Activated CD4-positive, alpha-beta T cell treated with anti-CD3 and anti-CD28 coated beads, Interleukin-2, amount 10 ng/mL, durations not matched to agents 24 days and 14 days (primary cell): Measurements from ENCODE around the gene DENND1A. TPM values are rescaled to one million over a fixed set of nuclear protein-coding genes. Genes with fewer than 3 reads are reported as not detected.

Experiments
- DNase-seq: peaks from one replicate; pipeline ENCODE4 v3.0.0; 2022
- H3K27ac Mint-ChIP-seq: one replicate; pipeline ENCODE4 v1.8.0; 2022; ENCODE audit warnings: mild to moderate bottlenecking, mixed read lengths
- H3K27me3 Mint-ChIP-seq: one replicate; pipeline ENCODE4 v1.8.0; 2022; ENCODE audit warnings: mixed read lengths
- H3K36me3 Mint-ChIP-seq: one replicate; pipeline ENCODE4 v1.8.0; 2022; ENCODE audit warnings: low read depth, mild to moderate bottlenecking, mixed read lengths
- H3K4me1 Mint-ChIP-seq: one replicate; pipeline ENCODE4 v1.8.0; 2021; ENCODE audit warnings: mixed read lengths
- H3K4me3 Mint-ChIP-seq: one replicate; pipeline ENCODE4 v1.8.0; 2022; ENCODE audit warnings: mild to moderate bottlenecking, moderate library complexity, mixed read lengths
- H3K9me3 Mint-ChIP-seq: one replicate; pipeline ENCODE4 v1.8.0; 2021; ENCODE audit warnings: mixed read lengths
- intact Hi-C: fragments of 100-400 bp; cut with micrococcal nuclease; formaldehyde crosslinking; loops from one replicate; pipeline ENCODE4 v1.15.1; 2023
- total RNA-seq: library from RNA; stranded (reverse); gene quantifications from 2 replicates; pipeline ENCODE4 v1.2.3, GENCODE V29; 2022

DENND1A gene
- total RNA-seq, 1 donor from 2014 or later = 25.2 TPM

GRCh38 chr9:123372766-123373446, 557.0 kb downstream of the DENND1A start:
- peaks cover 36% of the 10 kb centered on the region for H3K27me3 Mint-ChIP-seq
- H3K4me1 Mint-ChIP-seq = no peaks in the 10 kb centered on the region
- H3K36me3 Mint-ChIP-seq = no peaks in the 10 kb centered on the region
- intact Hi-C loops = no loop called here
- no peak overlapping the region for H3K27ac Mint-ChIP-seq
- no peak for DNase-seq
- H3K4me3 Mint-ChIP-seq = no peak overlapping the region
- H3K9me3 Mint-ChIP-seq = no peaks in the 10 kb centered on the region

- no peaks in the 10 kb centered on the region for H3K9me3 Mint-ChIP-seq
- DNase-seq = no peak
- peaks cover 36% of the 10 kb centered on the region for H3K27me3 Mint-ChIP-seq
- no peak overlapping the region for H3K4me3 Mint-ChIP-seq
- intact Hi-C loops = no loop called here
- H3K27ac Mint-ChIP-seq = no peak overlapping the region
- H3K36me3 Mint-ChIP-seq = no peaks in the 10 kb centered on the region
- H3K4me1 Mint-ChIP-seq = no peaks in the 10 kb centered on the region
Observed at GRCh38 chr9:123371805-123372590, 557.9 kb downstream of the DENND1A start.

GRCh38 chr9:123371228-123371584, 558.7 kb downstream of the DENND1A start:
- intact Hi-C loops = no loop called here
- H3K9me3 Mint-ChIP-seq = no peaks in the 10 kb centered on the region
- no peaks in the 10 kb centered on the region for H3K36me3 Mint-ChIP-seq
- H3K4me3 Mint-ChIP-seq = no peak overlapping the region
- DNase-seq = no peak
- H3K27me3 Mint-ChIP-seq = peaks cover 33% of the 10 kb centered on the region
- no peak overlapping the region for H3K27ac Mint-ChIP-seq
- no peaks in the 10 kb centered on the region for H3K4me1 Mint-ChIP-seq

- H3K9me3 Mint-ChIP-seq = no peaks in the 10 kb centered on the region
- peaks cover 33% of the 10 kb centered on the region for H3K27me3 Mint-ChIP-seq
- H3K36me3 Mint-ChIP-seq = no peaks in the 10 kb centered on the region
- no peak overlapping the region for H3K27ac Mint-ChIP-seq
- DNase-seq = no peak
- no peaks in the 10 kb centered on the region for H3K4me1 Mint-ChIP-seq
- intact Hi-C loops = no loop called here
- no peak overlapping the region for H3K4me3 Mint-ChIP-seq
Observed at GRCh38 chr9:123370526-123371227, 559.2 kb downstream of the DENND1A start.

- Mint-ChIP-seq H3K4me3 (no peak overlapping the region), H3K4me1 (peaks cover 2% of the 10 kb centered on the region), H3K27ac (no peak overlapping the region), H3K36me3 (no peaks in the 10 kb centered on the region), H3K9me3 (no peaks in the 10 kb centered on the region), H3K27me3 (peaks cover 34% of the 10 kb centered on the region)
- DNase-seq = no peak
- intact Hi-C loops = no loop called here
Observed at GRCh38 chr9:123370108-123370507, 559.8 kb downstream of the DENND1A start.

- intact Hi-C loops = no loop called here
- no peak for DNase-seq
- H3K27ac Mint-ChIP-seq = no peak overlapping the region
- no peak overlapping the region for H3K4me3 Mint-ChIP-seq
- no peaks in the 10 kb centered on the region for H3K36me3 Mint-ChIP-seq
- H3K27me3 Mint-ChIP-seq = peaks cover 25% of the 10 kb centered on the region
- H3K9me3 Mint-ChIP-seq = no peaks in the 10 kb centered on the region
- H3K4me1 Mint-ChIP-seq = peaks cover 2% of the 10 kb centered on the region
Observed at GRCh38 chr9:123369296-123369695, 560.6 kb downstream of the DENND1A start.

GRCh38 chr9:123368536-123369153, 561.3 kb downstream of the DENND1A start:
- H3K36me3 Mint-ChIP-seq = no peaks in the 10 kb centered on the region
- intact Hi-C loops = no loop called here
- no peak overlapping the region for H3K4me3 Mint-ChIP-seq
- DNase-seq = no peak
- no peaks in the 10 kb centered on the region for H3K9me3 Mint-ChIP-seq
- H3K27me3 Mint-ChIP-seq = peaks cover 21% of the 10 kb centered on the region
- no peak overlapping the region for H3K27ac Mint-ChIP-seq
- H3K4me1 Mint-ChIP-seq = peaks cover 2% of the 10 kb centered on the region

GRCh38 chr9:123368023-123368422, 561.9 kb downstream of the DENND1A start:
- no peaks in the 10 kb centered on the region for H3K36me3 Mint-ChIP-seq
- intact Hi-C loops = no loop called here
- peaks cover 21% of the 10 kb centered on the region for H3K27me3 Mint-ChIP-seq
- no peaks in the 10 kb centered on the region for H3K9me3 Mint-ChIP-seq
- no peak overlapping the region for H3K4me3 Mint-ChIP-seq
- DNase-seq = no peak
- H3K4me1 Mint-ChIP-seq = peaks cover 2% of the 10 kb centered on the region
- no peak overlapping the region for H3K27ac Mint-ChIP-seq

- Mint-ChIP-seq H3K4me3 (no peak overlapping the region), H3K27ac (no peak overlapping the region), H3K27me3 (peaks cover 8% of the 10 kb centered on the region), H3K4me1 (peaks cover 2% of the 10 kb centered on the region), H3K36me3 (no peaks in the 10 kb centered on the region), H3K9me3 (no peaks in the 10 kb centered on the region)
- no peak for DNase-seq
- intact Hi-C loops = no loop called here
Observed at GRCh38 chr9:123365881-123366528, 563.9 kb downstream of the DENND1A start.

- peak overlapping the region; percentile 26 for H3K27ac Mint-ChIP-seq
- H3K4me1 Mint-ChIP-seq = peaks cover 2% of the 10 kb centered on the region
- no peak for DNase-seq
- no peak overlapping the region for H3K4me3 Mint-ChIP-seq
- peaks cover 8% of the 10 kb centered on the region for H3K27me3 Mint-ChIP-seq
- intact Hi-C loops = no loop called here
- H3K9me3 Mint-ChIP-seq = no peaks in the 10 kb centered on the region
- H3K36me3 Mint-ChIP-seq = no peaks in the 10 kb centered on the region
Observed at GRCh38 chr9:123365287-123365880, 564.5 kb downstream of the DENND1A start.

GRCh38 chr9:123364241-123364824, 565.6 kb downstream of the DENND1A start:
- intact Hi-C loops = no loop called here
- Mint-ChIP-seq H3K36me3 (no peaks in the 10 kb centered on the region), H3K27me3 (peaks cover 5% of the 10 kb centered on the region), H3K9me3 (no peaks in the 10 kb centered on the region), H3K4me3 (no peak overlapping the region), H3K27ac (no peak overlapping the region), H3K4me1 (peaks cover 10% of the 10 kb centered on the region)
- DNase-seq = no peak

GRCh38 chr9:123362856-123363255, 567.1 kb downstream of the DENND1A start:
- Mint-ChIP-seq H3K4me3 (no peak overlapping the region), H3K27ac (no peak overlapping the region), H3K27me3 (peaks cover 3% of the 10 kb centered on the region), H3K36me3 (no peaks in the 10 kb centered on the region), H3K4me1 (peaks cover 18% of the 10 kb centered on the region), H3K9me3 (no peaks in the 10 kb centered on the region)
- no peak for DNase-seq
- intact Hi-C loops = no loop called here
